ENCODE data around the gene UBD.

Gene UBD

DNA sequence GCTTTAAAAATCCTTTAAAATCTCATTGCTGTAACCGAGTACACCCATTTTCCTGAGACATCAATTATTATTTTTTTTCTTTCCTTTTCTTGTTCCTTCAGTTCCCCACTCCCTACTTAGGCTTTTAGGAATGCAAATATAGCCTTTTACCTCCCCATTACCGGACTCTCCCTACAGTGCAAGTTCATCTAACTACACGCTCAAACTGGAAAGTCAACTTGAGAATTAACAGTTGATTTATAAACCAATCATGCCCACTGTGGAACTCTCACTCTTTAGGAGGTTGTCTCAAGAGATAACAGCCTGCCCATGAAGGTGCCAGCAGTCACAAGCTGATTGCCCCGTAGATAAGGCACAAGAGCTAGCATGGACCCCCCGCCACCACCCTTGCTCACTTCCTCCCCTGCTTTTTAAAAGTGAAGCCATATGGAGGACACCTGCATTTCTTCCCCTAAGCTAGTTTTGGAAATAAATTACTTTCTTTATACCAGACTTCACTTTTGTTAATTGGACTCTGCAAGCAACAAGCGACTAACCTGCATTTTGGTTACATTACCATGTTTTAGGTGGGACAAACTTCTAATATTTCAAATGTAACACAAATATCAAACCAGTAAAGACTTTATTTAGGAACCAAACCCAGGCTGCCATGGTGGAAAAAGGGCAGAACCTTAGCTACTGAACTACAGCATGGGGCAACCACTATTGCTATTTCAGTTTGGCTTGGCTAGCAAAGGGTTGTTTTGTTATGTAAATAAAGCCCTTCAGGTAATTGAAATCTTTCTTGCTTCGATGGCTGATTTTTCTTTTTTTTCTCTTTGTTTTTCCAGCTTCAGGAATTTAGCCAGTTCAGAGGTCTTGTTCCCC is 34.9 kb downstream of the UBD start:
- Histone ChIP-seq H3K4me3 (ENCODE audit: insufficient read depth, low read depth, low read length, poor library complexity, severe bottlenecking) (no peak overlapping the region), H3K36me3 (ENCODE audit: control insufficient read depth, insufficient read depth, low read length) (no peaks in the 10 kb centered on the region), H3K9me3 (ENCODE audit: control insufficient read depth, low read length) (no peaks in the 10 kb centered on the region), H3K27ac (ENCODE audit: insufficient read depth, low read length, poor library complexity, severe bottlenecking) (no peak overlapping the region), H3K27me3 (replicated peaks; ENCODE audit: control insufficient read depth, insufficient read depth, low read length, poor library complexity, severe bottlenecking) (no peaks in the 10 kb centered on the region), H3K4me1 (ENCODE audit: control insufficient read depth, insufficient read depth, low read length, poor library complexity, severe bottlenecking) (no peaks in the 10 kb centered on the region)
- DNase-seq, result no peak

GRCh38 chr6:29524044-29524443 is 35.5 kb downstream of the UBD start:
- Histone ChIP-seq H3K27ac (ENCODE audit: insufficient read depth, low read length, poor library complexity, severe bottlenecking) (no peak overlapping the region), H3K4me1 (ENCODE audit: control insufficient read depth, insufficient read depth, low read length, poor library complexity, severe bottlenecking) (no peaks in the 10 kb centered on the region), H3K9me3 (ENCODE audit: control insufficient read depth, low read length) (no peaks in the 10 kb centered on the region), H3K4me3 (ENCODE audit: insufficient read depth, low read depth, low read length, poor library complexity, severe bottlenecking) (no peak overlapping the region), H3K36me3 (ENCODE audit: control insufficient read depth, insufficient read depth, low read length) (no peaks in the 10 kb centered on the region), H3K27me3 (replicated peaks; ENCODE audit: control insufficient read depth, insufficient read depth, low read length, poor library complexity, severe bottlenecking) (no peaks in the 10 kb centered on the region)
- no peak for DNase-seq

DNA sequence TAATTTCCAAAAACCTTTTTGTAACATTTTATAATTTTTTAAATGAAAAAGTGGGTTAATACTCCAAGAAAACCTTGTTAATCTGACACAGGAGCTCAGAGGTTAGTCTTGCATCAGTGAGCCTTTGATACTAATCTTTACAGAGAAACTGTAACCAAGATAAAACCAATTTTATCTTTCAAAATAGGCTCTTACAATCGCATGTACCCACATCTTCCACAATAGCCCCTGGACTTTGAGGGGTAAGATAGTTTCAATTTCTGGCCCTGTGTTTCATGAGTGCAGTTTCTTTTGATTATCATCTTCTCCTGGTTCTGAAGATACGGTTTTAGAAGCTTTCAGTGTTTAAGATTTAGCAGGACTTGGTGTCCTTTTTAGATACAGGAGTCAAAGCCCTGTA is 37.3 kb downstream of the UBD start:
- DNase-seq, result no peak
- no peak overlapping the region for H3K4me3 ChIP-seq (ENCODE audit: insufficient read depth, low read depth, low read length, poor library complexity, severe bottlenecking)
- H3K4me1 ChIP-seq (ENCODE audit: control insufficient read depth, insufficient read depth, low read length, poor library complexity, severe bottlenecking), result no peaks in the 10 kb centered on the region
- no peak overlapping the region for H3K27ac ChIP-seq (ENCODE audit: insufficient read depth, low read length, poor library complexity, severe bottlenecking)
- H3K9me3 ChIP-seq (ENCODE audit: control insufficient read depth, low read length), result no peaks in the 10 kb centered on the region
- no peaks in the 10 kb centered on the region for H3K36me3 ChIP-seq (ENCODE audit: control insufficient read depth, insufficient read depth, low read length)
- no peaks in the 10 kb centered on the region for H3K27me3 ChIP-seq (replicated peaks; ENCODE audit: control insufficient read depth, insufficient read depth, low read length, poor library complexity, severe bottlenecking)

GRCh38 chr6:29521006-29521680 is 38.4 kb downstream of the UBD start:
- DNase-seq, result no peak
- no peaks in the 10 kb centered on the region for H3K27me3 ChIP-seq (replicated peaks; ENCODE audit: control insufficient read depth, insufficient read depth, low read length, poor library complexity, severe bottlenecking)
- H3K4me3 ChIP-seq (ENCODE audit: insufficient read depth, low read depth, low read length, poor library complexity, severe bottlenecking), result no peak overlapping the region
- no peak overlapping the region for H3K27ac ChIP-seq (ENCODE audit: insufficient read depth, low read length, poor library complexity, severe bottlenecking)
- H3K36me3 ChIP-seq (ENCODE audit: control insufficient read depth, insufficient read depth, low read length), result no peaks in the 10 kb centered on the region
- no peaks in the 10 kb centered on the region for H3K9me3 ChIP-seq (ENCODE audit: control insufficient read depth, low read length)
- H3K4me1 ChIP-seq (ENCODE audit: control insufficient read depth, insufficient read depth, low read length, poor library complexity, severe bottlenecking), result no peaks in the 10 kb centered on the region

DNA sequence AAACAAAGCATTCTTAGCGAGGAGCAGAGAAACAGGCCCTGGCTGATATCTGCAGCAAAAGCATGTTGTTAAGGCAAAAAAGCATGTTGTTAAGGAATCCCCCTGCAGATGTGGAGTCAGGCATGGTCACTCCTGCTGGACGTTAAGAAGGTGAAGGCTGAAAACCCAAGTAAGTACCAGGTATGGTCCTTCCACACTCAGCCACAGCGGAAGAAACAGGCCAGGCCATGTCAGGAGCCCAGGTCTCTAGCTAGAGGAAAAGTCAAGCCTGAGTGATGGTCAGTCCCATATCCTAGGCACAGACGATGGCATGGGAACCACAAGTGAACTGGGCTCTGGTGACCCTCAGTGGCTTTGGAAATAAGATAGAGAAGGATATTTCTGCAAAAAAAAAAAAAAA is 39.3 kb downstream of the UBD start:
- H3K9me3 ChIP-seq (ENCODE audit: control insufficient read depth, low read length), result no peaks in the 10 kb centered on the region
- no peak overlapping the region for H3K27ac ChIP-seq (ENCODE audit: insufficient read depth, low read length, poor library complexity, severe bottlenecking)
- H3K27me3 ChIP-seq (replicated peaks; ENCODE audit: control insufficient read depth, insufficient read depth, low read length, poor library complexity, severe bottlenecking), result no peaks in the 10 kb centered on the region
- no peak for DNase-seq
- no peak overlapping the region for H3K4me3 ChIP-seq (ENCODE audit: insufficient read depth, low read depth, low read length, poor library complexity, severe bottlenecking)
- no peaks in the 10 kb centered on the region for H3K36me3 ChIP-seq (ENCODE audit: control insufficient read depth, insufficient read depth, low read length)
- H3K4me1 ChIP-seq (ENCODE audit: control insufficient read depth, insufficient read depth, low read length, poor library complexity, severe bottlenecking), result no peaks in the 10 kb centered on the region

DNA sequence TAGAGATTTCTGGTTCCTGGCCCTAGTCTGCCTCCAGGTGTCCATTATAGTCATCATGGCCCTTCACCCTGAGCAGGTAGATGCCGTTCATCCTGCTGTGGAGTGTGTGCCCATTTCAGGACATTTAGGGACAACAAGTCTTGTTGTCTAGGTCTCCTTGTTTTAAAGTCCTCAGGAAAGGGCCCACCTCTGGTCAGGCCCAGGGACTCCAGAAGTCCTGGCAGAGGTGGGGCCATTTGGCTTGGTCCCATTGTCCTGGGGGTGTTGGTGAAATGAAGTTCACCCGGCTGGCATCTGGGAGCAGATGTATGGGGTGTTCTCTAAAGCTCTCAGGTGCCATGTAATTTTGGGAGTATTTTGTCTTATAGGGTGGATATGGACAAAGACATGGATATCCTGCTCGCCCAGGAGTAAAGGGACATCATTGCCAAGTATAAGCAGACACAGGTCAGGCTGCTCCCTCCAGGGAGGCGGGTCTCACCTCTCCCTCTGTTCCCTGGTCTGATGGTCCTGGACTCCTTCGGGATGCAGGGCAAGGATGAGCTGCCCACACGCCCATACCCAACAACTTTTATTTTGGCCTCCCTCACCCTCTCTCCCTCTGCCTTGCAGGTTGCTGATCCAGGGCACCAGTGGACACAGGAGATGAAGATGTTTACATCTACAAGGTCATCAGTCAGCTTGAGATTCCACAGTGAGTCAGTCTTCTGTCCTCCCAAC is 40.1 kb downstream of the UBD start:
- Histone ChIP-seq H3K27ac (ENCODE audit: insufficient read depth, low read length, poor library complexity, severe bottlenecking) (no peak overlapping the region), H3K9me3 (ENCODE audit: control insufficient read depth, low read length) (no peaks in the 10 kb centered on the region), H3K27me3 (replicated peaks; ENCODE audit: control insufficient read depth, insufficient read depth, low read length, poor library complexity, severe bottlenecking) (no peaks in the 10 kb centered on the region), H3K36me3 (ENCODE audit: control insufficient read depth, insufficient read depth, low read length) (no peaks in the 10 kb centered on the region), H3K4me1 (ENCODE audit: control insufficient read depth, insufficient read depth, low read length, poor library complexity, severe bottlenecking) (no peaks in the 10 kb centered on the region), H3K4me3 (ENCODE audit: insufficient read depth, low read depth, low read length, poor library complexity, severe bottlenecking) (no peak overlapping the region)
- DNase-seq, result no peak

DNA sequence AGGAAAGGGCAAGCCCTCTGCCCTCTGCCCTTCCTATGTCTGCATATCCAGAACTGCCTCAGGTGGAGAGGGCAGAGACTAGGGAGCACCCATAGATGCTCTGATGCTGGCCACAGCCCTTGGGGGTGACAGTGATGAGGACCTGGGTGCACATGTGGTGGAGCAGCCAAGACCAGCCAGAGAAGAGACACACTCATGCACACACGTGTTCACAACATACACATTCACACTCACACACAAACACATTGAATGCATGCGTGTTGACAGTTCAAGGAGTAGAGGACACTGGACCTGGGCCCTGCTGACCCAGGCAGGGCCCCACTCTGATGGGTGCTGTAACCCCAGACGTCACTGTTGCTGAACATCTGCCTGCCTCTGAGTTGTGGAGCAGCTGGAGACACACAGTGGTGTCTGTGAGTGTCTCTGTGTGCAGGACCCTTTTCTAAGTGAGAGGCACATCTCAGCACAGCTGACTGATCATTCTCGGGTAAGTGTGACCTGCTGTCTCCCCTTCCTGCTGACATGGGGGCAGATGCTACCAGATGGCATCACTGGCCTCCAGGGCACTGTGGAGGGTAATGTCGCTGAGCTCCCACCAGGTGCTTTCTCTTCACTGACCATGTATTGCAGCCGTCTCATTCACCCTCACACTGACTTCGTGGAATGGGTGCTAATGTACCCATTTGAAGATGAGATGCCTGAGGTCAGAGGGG is 41.6 kb downstream of the UBD start:
- no peak for DNase-seq
- no peaks in the 10 kb centered on the region for H3K9me3 ChIP-seq (ENCODE audit: control insufficient read depth, low read length)
- H3K27me3 ChIP-seq (replicated peaks; ENCODE audit: control insufficient read depth, insufficient read depth, low read length, poor library complexity, severe bottlenecking), result no peaks in the 10 kb centered on the region
- H3K36me3 ChIP-seq (ENCODE audit: control insufficient read depth, insufficient read depth, low read length), result no peaks in the 10 kb centered on the region
- no peak overlapping the region for H3K4me3 ChIP-seq (ENCODE audit: insufficient read depth, low read depth, low read length, poor library complexity, severe bottlenecking)
- no peaks in the 10 kb centered on the region for H3K4me1 ChIP-seq (ENCODE audit: control insufficient read depth, insufficient read depth, low read length, poor library complexity, severe bottlenecking)
- H3K27ac ChIP-seq (ENCODE audit: insufficient read depth, low read length, poor library complexity, severe bottlenecking), result no peak overlapping the region

DNA sequence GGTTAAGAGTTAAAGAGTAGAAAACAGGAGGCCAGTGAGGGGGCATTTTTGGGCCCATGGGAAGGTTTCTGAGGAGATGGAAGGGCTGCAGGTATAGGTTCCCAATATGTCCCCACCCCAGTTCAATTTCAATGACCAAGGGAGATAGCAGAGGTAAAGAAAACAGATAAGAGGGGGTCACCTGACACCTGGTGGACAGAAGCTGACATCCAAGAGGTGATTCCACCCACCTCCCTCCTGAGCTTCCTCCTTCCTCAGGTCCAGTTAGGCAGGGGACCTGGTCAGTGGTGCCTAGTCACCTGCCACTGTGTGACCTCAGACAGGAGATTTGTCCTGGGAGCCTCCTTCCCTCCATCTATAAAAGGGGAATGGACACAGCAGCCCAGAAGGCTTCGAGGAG is 42.3 kb downstream of the UBD start:
- no peak for DNase-seq
- Histone ChIP-seq H3K4me1 (ENCODE audit: control insufficient read depth, insufficient read depth, low read length, poor library complexity, severe bottlenecking) (no peaks in the 10 kb centered on the region), H3K4me3 (ENCODE audit: insufficient read depth, low read depth, low read length, poor library complexity, severe bottlenecking) (no peak overlapping the region), H3K27me3 (replicated peaks; ENCODE audit: control insufficient read depth, insufficient read depth, low read length, poor library complexity, severe bottlenecking) (no peaks in the 10 kb centered on the region), H3K9me3 (ENCODE audit: control insufficient read depth, low read length) (no peaks in the 10 kb centered on the region), H3K27ac (ENCODE audit: insufficient read depth, low read length, poor library complexity, severe bottlenecking) (no peak overlapping the region), H3K36me3 (ENCODE audit: control insufficient read depth, insufficient read depth, low read length) (no peaks in the 10 kb centered on the region)

DNA sequence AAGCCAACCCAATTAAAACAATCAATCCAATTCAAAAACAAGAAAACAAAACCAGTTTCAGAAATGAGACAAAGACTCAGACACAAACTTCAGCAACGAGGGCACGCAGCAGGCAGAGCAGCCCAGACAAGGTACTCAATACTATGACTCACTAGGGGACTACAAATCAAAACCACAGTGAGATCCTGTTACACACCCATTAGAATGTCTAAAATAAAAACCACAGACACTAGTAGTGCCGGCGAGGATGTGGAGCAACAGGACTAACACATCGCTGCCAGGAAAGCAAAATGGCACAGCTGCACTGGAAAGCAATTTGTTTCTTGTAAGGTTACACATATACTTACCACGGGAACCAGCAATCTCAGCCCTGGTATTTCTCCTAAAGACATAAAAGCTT is 43.4 kb downstream of the UBD start:
- H3K4me3 ChIP-seq (ENCODE audit: insufficient read depth, low read depth, low read length, poor library complexity, severe bottlenecking), result no peak overlapping the region
- DNase-seq, result peak in 2 of 3 donors; percentile 9
- no peaks in the 10 kb centered on the region for H3K27me3 ChIP-seq (replicated peaks; ENCODE audit: control insufficient read depth, insufficient read depth, low read length, poor library complexity, severe bottlenecking)
- no peaks in the 10 kb centered on the region for H3K4me1 ChIP-seq (ENCODE audit: control insufficient read depth, insufficient read depth, low read length, poor library complexity, severe bottlenecking)
- no peaks in the 10 kb centered on the region for H3K9me3 ChIP-seq (ENCODE audit: control insufficient read depth, low read length)
- H3K27ac ChIP-seq (ENCODE audit: insufficient read depth, low read length, poor library complexity, severe bottlenecking), result no peak overlapping the region
- H3K36me3 ChIP-seq (ENCODE audit: control insufficient read depth, insufficient read depth, low read length), result no peaks in the 10 kb centered on the region

All from effector memory CD4-positive, alpha-beta T cell (primary cell).